Measurements from ENCODE around the gene POLK.

- TF ChIP-seq EZH2phosphoT487 (IDR thresholded peaks at IDR 0.05; ENCODE audit: low read length) (no peak), CTCF (IDR thresholded peaks at IDR 0.05; ENCODE audit: low read length) (no peak)
These were observed 29.2 kb upstream of the POLK start for GRCh38 chr5:75482482-75482881.
